SHP77 (cell line): ENCODE results near the gene FOXL2.

ENCODE experiments used
- DNase-seq, 2 experiments: peaks; one replicate each; lab custom pipeline; 2025; lab: John Stamatoyannopoulos, UW

The FOXL2 gene

DNA sequence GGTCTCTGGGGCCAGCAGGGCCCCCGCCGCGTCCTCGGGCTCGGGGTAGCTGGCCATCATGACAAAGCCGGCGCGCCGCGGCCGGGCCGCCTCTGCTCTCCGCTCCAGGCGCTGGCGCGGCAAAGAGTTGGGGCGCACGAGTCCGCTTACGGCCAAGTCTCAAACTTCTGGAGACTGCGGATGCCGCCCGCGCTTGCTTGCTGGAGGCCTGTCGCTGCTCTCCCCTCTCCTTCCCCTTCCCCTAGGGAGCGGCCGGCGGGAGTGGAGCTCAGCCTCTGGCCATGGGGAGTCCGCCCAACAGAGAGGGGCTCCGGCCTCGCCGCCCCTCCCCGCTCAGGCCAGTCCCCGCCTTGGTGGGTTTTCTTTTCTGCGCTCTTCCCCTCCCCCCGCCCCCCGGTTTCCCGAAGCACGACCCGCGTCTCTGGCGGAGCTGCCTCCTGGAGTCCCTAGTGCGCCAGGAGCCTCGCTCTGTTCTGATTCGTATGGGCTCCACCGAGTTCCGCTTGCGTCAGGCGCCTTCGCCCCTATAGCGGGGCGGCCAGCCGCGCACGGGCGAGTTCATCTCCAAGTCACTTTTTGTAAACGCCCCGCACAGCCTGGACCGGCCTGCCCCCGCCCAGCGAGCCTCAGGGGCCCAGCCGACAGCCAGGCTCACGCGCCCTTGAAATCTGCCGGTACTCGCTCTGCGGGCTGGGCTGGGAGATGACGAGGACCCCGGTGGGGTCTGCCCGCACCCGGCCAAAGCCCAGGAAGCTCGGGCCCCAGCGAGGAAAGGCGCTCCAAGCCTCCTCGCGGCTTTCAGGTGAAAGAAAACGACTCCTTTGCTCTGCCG lies at the start of gene FOXL2, which contains the start of gene FOXL2NB:
FOXL2 (minus strand) TSS at position 475 of the 832 bp plus-strand sequence; CDS start at position 60, 415 bp downstream.
FOXL2NB (plus strand) TSS at position 555 of the 832 bp plus-strand sequence; CDS start at position 703, 148 bp downstream.
- no peak for DNase-seq

- DNase-seq = no peak
These were observed 48.8 kb upstream of the FOXL2 start for GRCh38 chr3:138995706-138996105.

- DNase-seq = no peak
These were observed 40.2 kb upstream of the FOXL2 start for GRCh38 chr3:138987181-138987580.

GRCh38 chr3:138985932-138986331 lies 39.0 kb upstream of the FOXL2 start:
- DNase-seq = no peak

- DNase-seq = no peak
These were observed 37.9 kb upstream of the FOXL2 start for GRCh38 chr3:138984816-138985215.

GRCh38 chr3:138976047-138976446 lies 29.1 kb upstream of the FOXL2 start:
- no peak for DNase-seq

- DNase-seq = no peak
These were observed 28.4 kb upstream of the FOXL2 start for GRCh38 chr3:138975351-138975750.

- no peak for DNase-seq
These were observed 27.5 kb upstream of the FOXL2 start for GRCh38 chr3:138974462-138974861.

- no peak for DNase-seq
These were observed 26.0 kb upstream of the FOXL2 start for GRCh38 chr3:138972941-138973340.

- DNase-seq = no peak
These were observed 24.9 kb upstream of the FOXL2 start for GRCh38 chr3:138971766-138972320.

GRCh38 chr3:138964923-138965322 lies 18.0 kb upstream of the FOXL2 start:
- no peak for DNase-seq

- DNase-seq = no peak
These were observed 17.3 kb upstream of the FOXL2 start for GRCh38 chr3:138964264-138964663.

- no peak for DNase-seq
These were observed 16.1 kb upstream of the FOXL2 start for GRCh38 chr3:138962854-138963560.

DNA sequence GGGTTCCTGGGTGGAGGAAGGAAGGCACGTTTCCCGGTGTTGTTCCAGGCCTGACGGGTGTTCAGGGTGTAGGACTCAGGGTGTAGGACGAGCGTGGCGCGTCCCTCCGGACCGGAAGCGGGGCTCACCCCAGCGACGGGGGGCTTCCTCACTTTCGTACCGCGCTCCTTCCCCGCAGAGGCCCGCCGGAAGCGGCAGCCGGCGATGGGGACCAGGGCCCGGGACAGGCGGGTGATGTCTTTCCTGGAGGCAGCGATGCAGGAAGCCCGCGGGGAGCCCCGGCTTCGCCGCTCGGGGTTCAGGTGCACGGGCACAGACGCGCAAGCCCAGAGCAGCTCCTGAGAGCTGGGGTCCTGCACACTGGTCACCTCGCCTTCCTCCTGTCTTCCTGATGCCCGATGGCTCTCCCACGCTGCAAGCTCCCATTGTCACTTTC lies 13.5 kb upstream of the FOXL2 start:
- no peak for DNase-seq

- DNase-seq = no peak
These were observed 3.8 kb upstream of the FOXL2 start for GRCh38 chr3:138950701-138951100.

DNA sequence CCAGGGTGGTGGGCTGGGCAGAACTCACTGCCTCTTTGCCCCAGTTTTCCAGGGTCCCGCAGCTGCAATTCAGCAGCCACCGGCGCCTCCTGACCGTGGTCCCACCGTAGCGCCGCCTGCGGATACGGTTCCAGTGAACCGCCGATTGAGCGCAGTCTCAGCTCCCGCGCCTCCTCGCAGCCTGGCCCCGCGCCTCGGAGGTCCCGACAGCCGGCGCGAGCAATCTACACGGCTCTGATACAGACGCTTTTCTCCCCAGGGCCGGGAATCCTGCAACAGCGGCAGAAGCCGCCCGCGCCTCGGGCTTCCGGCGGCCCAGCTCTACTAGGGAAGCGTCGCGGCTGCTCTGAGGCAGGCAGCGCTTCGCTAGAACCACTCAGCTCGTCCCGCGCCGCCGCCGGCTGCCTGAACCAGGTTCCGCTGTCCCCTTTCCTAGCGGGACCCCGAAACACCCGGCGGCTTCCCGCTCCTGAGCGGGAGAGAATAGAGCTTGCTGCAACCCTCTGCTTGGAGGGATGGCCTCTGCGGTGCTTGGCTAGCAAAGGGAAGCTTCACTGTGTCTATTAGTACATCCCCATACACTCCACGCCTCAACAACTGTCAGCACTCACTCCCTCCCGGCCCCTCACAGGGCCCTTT lies 3.2 kb upstream of the FOXL2 start:
- no peak for DNase-seq

GRCh38 chr3:138949445-138950005 lies 2.6 kb upstream of the FOXL2 start:
- DNase-seq = no peak

GRCh38 chr3:138949002-138949418 lies 2.1 kb upstream of the FOXL2 start:
- DNase-seq = no peak

DNA sequence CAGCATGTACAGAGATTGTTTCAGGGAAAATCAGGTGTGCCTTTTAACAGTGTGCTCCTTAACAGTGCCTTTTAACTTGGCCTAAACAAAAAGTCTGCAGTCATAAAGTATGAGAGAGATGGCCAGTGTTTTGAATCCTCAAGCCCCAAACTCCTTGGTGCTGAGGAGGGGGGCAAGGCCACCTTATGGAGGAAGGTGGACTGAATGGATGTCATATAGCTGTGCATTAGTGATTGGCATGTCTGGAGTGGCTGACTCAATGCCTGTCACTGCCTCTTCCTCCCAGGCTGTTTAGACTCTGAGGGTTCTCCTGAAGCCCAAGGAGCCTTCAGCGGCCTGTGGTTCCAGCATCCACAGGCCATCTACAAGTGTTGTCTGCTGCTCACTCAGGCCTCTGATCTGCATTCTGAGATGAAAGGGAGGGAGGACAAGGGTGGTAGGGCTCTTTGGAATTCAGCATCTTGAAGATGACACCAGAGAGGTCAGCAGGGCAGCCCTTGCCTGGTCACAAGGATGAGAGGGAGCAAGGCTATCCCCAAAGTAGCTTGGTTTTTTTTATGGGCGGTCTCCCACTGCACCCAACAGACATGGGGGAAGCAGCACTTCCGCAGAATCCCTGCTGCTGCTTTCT lies 1.5 kb upstream of the FOXL2 start:
- DNase-seq = no peak

- no peak for DNase-seq
These were observed 671 bp upstream of the FOXL2 start for GRCh38 chr3:138947495-138948121.
